22Rv1 (cell line): ENCODE measurements around the gene ABCA13.

Experiments
- CTCF ChIP-seq: fragments of 450-650 bp; IDR thresholded peaks from 2 replicates; pipeline ENCODE4 v1.5.1; 2017; ENCODE audit warnings: mild to moderate bottlenecking
- ZFX ChIP-seq: fragments of 450-650 bp; IDR thresholded peaks from 2 replicates; pipeline ENCODE4 v1.6.1; 2017; ENCODE audit warnings: antibody characterized with exemption, borderline replicate concordance

DNA sequence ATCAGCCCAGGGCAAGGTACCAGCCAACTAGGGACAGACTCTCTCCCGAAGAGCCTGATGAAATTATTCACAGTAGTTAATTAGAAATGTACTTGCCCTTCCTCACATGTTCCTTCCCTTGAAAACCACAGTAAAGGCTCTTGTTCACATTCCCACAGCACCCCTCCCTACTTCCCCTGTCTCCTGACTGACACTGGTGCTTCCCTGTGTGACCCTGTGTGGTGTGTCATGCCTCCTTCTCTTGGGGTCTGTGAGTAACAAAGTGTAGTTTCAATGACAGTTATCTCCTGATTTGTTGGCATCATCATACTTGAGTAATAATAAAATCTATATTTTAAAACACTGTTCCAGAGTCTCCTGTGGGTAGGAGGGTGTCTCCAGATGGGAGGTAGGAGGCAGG lies 209.7 kb downstream of the ABCA13 start:
- TF ChIP-seq CTCF (no peak), ZFX (no peak)
